ENCODE data around the gene ZFP36L1. TPM values are rescaled to one million over a fixed set of nuclear protein-coding genes. Genes with fewer than 3 reads are reported as not detected.

Gene ZFP36L1
- total RNA-seq, 4 donors from 2014 or later = 363 to 395 (median 384) TPM

GRCh38 chr14:68811171-68811570 lies 18.3 kb upstream of the ZFP36L1 start:
- ATAC-seq (ENCODE audit: low FRiP score) = no peak
- TF ChIP-seq CTCF (IDR thresholded peaks at IDR 0.05) = no peak
- DNase-seq (ENCODE audit: low spot score) = no peak

- no peak for TF ChIP-seq CTCF (IDR thresholded peaks at IDR 0.05)
- ATAC-seq (ENCODE audit: low FRiP score) (no peak), DNase-seq (ENCODE audit: low spot score) (no peak)
These were observed 17.6 kb upstream of the ZFP36L1 start for GRCh38 chr14:68810173-68811153.

GRCh38 chr14:68809524-68809923 lies 16.7 kb upstream of the ZFP36L1 start:
- ATAC-seq (ENCODE audit: low FRiP score) = no peak
- no peak for TF ChIP-seq CTCF (IDR thresholded peaks at IDR 0.05)
- no peak for DNase-seq (ENCODE audit: low spot score)

GRCh38 chr14:68808696-68809480 lies 16.0 kb upstream of the ZFP36L1 start:
- ATAC-seq (ENCODE audit: low FRiP score) (no peak), DNase-seq (ENCODE audit: low spot score) (no peak)
- no peak for TF ChIP-seq CTCF (IDR thresholded peaks at IDR 0.05)

GRCh38 chr14:68807987-68808386 lies 15.1 kb upstream of the ZFP36L1 start:
- TF ChIP-seq CTCF (IDR thresholded peaks at IDR 0.05) = no peak
- DNase-seq (ENCODE audit: low spot score) (no peak), ATAC-seq (ENCODE audit: low FRiP score) (no peak)

- ATAC-seq (ENCODE audit: low FRiP score) (peak; percentile 49), DNase-seq (ENCODE audit: low spot score) (no peak)
- no peak for TF ChIP-seq CTCF (IDR thresholded peaks at IDR 0.05)
These were observed 14.3 kb upstream of the ZFP36L1 start for GRCh38 chr14:68807148-68807600.

Measured in omental fat pad (tissue), 4 donors.